ENCODE data around the gene C3orf20. TPM values are rescaled to one million over a fixed set of nuclear protein-coding genes. Genes with fewer than 3 reads are reported as not detected.

The C3orf20 gene
- total RNA-seq, 2 experiments from 2014 or later = 0.20 to 0.23 TPM

DNA sequence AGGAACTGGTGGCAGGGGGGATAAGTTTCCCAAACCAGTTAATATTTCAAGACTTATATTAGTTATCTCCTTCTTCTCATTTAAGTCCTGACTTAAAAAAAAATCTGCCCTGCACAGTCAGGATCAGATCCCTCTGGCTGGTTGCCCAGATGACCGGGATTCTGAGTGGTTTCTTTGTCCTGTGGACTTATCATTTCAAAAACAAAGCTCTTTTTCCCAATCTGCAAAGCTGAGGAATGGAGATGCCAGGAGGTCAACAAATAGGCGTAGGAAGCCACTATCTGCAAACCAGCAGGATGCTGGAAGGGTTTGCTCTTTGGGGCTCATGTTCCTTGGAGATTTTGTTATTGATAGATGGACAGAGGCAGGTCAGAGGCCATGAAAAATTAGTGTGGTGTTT lies 5.8 kb downstream of the C3orf20 start:
- ATAC-seq (no peak), DNase-seq (no peak)
- Mint-ChIP-seq H3K4me3 (no peak overlapping the region), H3K36me3 (ENCODE audit: low read depth) (peaks cover 1% of the 10 kb centered on the region), H3K4me1 (ENCODE audit: low read depth) (no peaks in the 10 kb centered on the region), H3K27ac (no peak overlapping the region), H3K9me3 (peaks cover 6% of the 10 kb centered on the region), H3K27me3 (no peaks in the 10 kb centered on the region)
- intact Hi-C loops (cut with micrococcal nuclease) = no loop called here
- TF ChIP-seq, protein P1, sequence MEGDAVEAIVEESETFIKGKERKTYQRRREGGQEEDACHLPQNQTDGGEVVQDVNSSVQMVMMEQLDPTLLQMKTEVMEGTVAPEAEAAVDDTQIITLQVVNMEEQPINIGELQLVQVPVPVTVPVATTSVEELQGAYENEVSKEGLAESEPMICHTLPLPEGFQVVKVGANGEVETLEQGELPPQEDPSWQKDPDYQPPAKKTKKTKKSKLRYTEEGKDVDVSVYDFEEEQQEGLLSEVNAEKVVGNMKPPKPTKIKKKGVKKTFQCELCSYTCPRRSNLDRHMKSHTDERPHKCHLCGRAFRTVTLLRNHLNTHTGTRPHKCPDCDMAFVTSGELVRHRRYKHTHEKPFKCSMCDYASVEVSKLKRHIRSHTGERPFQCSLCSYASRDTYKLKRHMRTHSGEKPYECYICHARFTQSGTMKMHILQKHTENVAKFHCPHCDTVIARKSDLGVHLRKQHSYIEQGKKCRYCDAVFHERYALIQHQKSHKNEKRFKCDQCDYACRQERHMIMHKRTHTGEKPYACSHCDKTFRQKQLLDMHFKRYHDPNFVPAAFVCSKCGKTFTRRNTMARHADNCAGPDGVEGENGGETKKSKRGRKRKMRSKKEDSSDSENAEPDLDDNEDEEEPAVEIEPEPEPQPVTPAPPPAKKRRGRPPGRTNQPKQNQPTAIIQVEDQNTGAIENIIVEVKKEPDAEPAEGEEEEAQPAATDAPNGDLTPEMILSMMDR (IDR thresholded peaks at IDR 0.05) = no peak
- ChIA-PET CTCF (no interaction called here), POLR2A (no interaction called here)

DNA sequence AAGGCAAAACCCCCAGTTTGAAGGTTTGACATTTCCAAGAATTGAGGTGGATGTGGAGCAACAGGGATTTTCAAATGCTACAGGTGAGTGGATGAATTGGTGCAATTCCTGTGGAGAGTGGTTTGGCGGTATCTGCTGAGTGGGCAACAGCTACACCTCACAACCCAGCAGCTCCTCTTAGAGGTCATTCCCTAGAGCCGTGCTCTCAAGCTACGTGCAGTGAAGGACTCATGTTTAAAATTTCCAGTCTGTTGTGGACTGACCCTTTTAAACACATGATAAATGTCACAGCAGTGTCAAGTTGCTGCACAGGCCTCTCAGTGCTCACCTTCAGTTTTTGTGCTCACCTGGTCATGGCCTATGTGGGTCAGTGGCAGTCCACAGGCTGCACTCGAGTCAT lies 9.5 kb downstream of the C3orf20 start:
- Mint-ChIP-seq H3K36me3 (ENCODE audit: low read depth) (no peaks in the 10 kb centered on the region), H3K27ac (no peak overlapping the region), H3K4me1 (ENCODE audit: low read depth) (peaks cover 4% of the 10 kb centered on the region), H3K27me3 (no peaks in the 10 kb centered on the region), H3K4me3 (no peak overlapping the region), H3K9me3 (peaks cover 6% of the 10 kb centered on the region)
- TF ChIP-seq, protein P1 (IDR thresholded peaks at IDR 0.05) = no peak
- ATAC-seq (no peak), DNase-seq (no peak)
- CTCF ChIA-PET = no interaction called here
- intact Hi-C loops (cut with micrococcal nuclease) = no loop called here
- POLR2A ChIA-PET = no interaction called here

DNA sequence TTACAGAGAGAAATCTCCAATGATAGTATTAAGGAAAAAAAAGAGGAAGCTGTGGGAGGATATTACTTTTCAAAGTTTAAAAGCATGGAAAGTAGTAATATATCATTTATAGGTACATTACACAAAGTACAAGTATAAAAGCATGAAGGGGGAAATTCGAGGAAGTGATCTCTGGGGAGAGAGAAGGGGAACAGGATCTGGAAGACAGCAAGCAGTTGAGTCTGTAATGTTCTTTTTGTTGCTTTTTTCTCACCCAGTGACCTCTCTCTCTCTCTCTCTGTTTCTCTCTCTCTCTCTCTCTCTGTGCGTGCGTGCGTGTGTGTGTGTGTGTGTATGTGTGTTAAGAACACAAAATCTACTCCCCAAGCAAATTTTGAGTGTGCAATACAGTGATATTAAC lies 10.2 kb downstream of the C3orf20 start:
- ChIA-PET CTCF (no interaction called here), POLR2A (no interaction called here)
- Mint-ChIP-seq H3K4me3 (no peak overlapping the region), H3K9me3 (peaks cover 4% of the 10 kb centered on the region), H3K4me1 (ENCODE audit: low read depth) (peaks cover 5% of the 10 kb centered on the region), H3K36me3 (ENCODE audit: low read depth) (no peaks in the 10 kb centered on the region), H3K27ac (no peak overlapping the region), H3K27me3 (no peaks in the 10 kb centered on the region)
- DNase-seq (no peak), ATAC-seq (no peak)
- TF ChIP-seq, protein P1 (IDR thresholded peaks at IDR 0.05) = no peak
- intact Hi-C loops (cut with micrococcal nuclease) = no loop called here

DNA sequence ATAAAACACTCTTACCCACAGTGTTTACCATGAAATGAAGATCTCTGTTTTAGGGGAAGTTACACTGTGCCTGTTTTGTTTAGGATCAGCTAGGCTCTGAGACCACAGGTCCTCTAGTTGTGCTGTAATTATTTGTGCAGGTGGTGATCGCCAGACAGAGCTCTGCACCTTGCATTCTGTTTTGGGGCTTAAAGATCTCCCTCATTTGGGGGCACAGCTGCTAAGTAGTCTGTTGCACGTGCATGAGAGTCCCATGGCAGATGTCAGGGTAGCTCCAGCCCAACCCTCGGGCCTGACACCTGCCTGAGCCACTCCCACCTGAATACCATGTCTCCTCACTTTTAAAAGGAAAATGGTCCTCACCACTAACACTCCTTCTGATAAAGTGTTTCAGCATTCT lies 12.4 kb downstream of the C3orf20 start:
- Mint-ChIP-seq H3K36me3 (ENCODE audit: low read depth) (no peaks in the 10 kb centered on the region), H3K4me3 (no peak overlapping the region), H3K27ac (no peak overlapping the region), H3K4me1 (ENCODE audit: low read depth) (peaks cover 5% of the 10 kb centered on the region), H3K9me3 (no peaks in the 10 kb centered on the region), H3K27me3 (no peaks in the 10 kb centered on the region)
- DNase-seq (no peak), ATAC-seq (no peak)
- TF ChIP-seq, protein P1 (IDR thresholded peaks at IDR 0.05) = no peak
- POLR2A ChIA-PET = no interaction called here
- CTCF ChIA-PET = no interaction called here
- intact Hi-C loops (cut with micrococcal nuclease) = no loop called here

DNA sequence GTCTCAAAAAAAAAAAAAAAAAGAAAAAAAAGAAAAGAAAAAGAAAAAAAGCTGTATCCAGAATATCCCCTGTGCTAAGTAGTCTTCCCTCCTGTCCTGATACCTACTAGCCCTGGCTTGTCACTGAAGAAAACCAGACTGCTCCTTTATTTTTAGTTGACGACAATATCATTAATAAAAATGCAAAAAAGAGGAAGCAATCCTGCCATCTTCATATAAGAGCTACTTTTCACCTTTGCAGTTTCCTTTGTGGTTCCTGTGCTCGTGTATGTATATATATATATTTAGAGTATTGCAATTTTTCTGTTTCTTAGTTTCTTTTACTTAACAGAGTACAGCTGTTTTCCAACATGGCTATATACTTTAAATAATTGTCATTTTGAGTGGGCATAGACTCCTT lies 13.6 kb downstream of the C3orf20 start:
- ChIA-PET POLR2A (no interaction called here), CTCF (interaction anchor here (1.6 kb wide), 1 partner anchor 11 kb away, joined by 3 read pairs; no protein-coding TSS in a partner anchor)
- no peaks in the 10 kb centered on the region for H3K36me3 Mint-ChIP-seq (ENCODE audit: low read depth)
- intact Hi-C loops (cut with micrococcal nuclease) = no loop called here
- TF ChIP-seq, protein P1 (IDR thresholded peaks at IDR 0.05) = no peak
- ATAC-seq (no peak), DNase-seq (no peak)
- no peak overlapping the region for H3K4me3 Mint-ChIP-seq
- H3K27me3 Mint-ChIP-seq = no peaks in the 10 kb centered on the region
- H3K27ac Mint-ChIP-seq = no peak overlapping the region
- peaks cover 5% of the 10 kb centered on the region for H3K4me1 Mint-ChIP-seq (ENCODE audit: low read depth)
- no peaks in the 10 kb centered on the region for H3K9me3 Mint-ChIP-seq

Data from activated CD8-positive, alpha-beta T cell treated with anti-CD3 and anti-CD28 coated beads for 36 hours (primary cell).